Neural cell (in vitro differentiated cells): ENCODE data around the gene ZDHHC11. TPM values are rescaled to one million over a fixed set of nuclear protein-coding genes. Genes with fewer than 3 reads are reported as not detected.

Source experiments
- H2AFZ ChIP-seq: fragments of 200-600, 300-800 bp; sonication (generic), shearing (Covaris generic); 2 replicates; pipeline ENCODE4 v1.6.0; 2014; ENCODE audit warnings: low read depth, mild to moderate bottlenecking, antibody characterized with exemption, low read length, moderate library complexity
- H3F3A ChIP-seq: fragments of 200-600 bp; shearing (Covaris generic); 2 replicates; pipeline ENCODE4 v1.6.1; 2016; ENCODE audit warnings: mild to moderate bottlenecking, moderate library complexity, mixed read lengths, antibody characterized with exemption, low read length; ENCODE audit not compliant: insufficient read depth, poor library complexity, severe bottlenecking
- H3K27ac ChIP-seq: fragments of 200-600, 300-800 bp; sonication (generic), shearing (Covaris generic); 2 replicates; pipeline ENCODE4 v1.5.1; 2014; ENCODE audit warnings: mild to moderate bottlenecking, low read length, moderate library complexity
- H3K27me3 ChIP-seq: fragments of 300-800, 200-600 bp; sonication (generic), shearing (Covaris generic); 2 replicates; pipeline ENCODE4 v1.6.0; 2014; ENCODE audit warnings: mild to moderate bottlenecking, low read depth, low read length, moderate library complexity; ENCODE audit not compliant: insufficient read depth
- H3K36me3 ChIP-seq: fragments of 300-800, 200-600 bp; sonication (generic), shearing (Covaris generic); 2 replicates; pipeline ENCODE4 v1.5.1; 2014; ENCODE audit warnings: mild to moderate bottlenecking, antibody characterized with exemption, low read length, moderate library complexity; ENCODE audit not compliant: insufficient read depth
- H3K4me2 ChIP-seq: fragments of 300-800, 200-600 bp; sonication (generic), shearing (Covaris generic); 2 replicates; pipeline ENCODE4 v1.6.0; 2014; ENCODE audit warnings: mild to moderate bottlenecking, low read length
- H3K4me3 ChIP-seq: fragments of 300-800, 200-600 bp; sonication (generic), shearing (Covaris generic); 2 replicates; pipeline ENCODE4 v1.5.1; 2014; ENCODE audit warnings: mild to moderate bottlenecking, low read length, moderate library complexity
- H3K79me2 ChIP-seq: fragments of 200-600 bp; shearing (Covaris generic); replicated peaks from 2 replicates; pipeline ENCODE4 v1.6.0; 2014; ENCODE audit warnings: mild to moderate bottlenecking, low read length, moderate library complexity; ENCODE audit not compliant: insufficient read depth
- H3K9ac ChIP-seq: fragments of 300-800, 200-600 bp; sonication (generic), shearing (Covaris generic); 2 replicates; pipeline ENCODE4 v1.6.1; 2016; ENCODE audit warnings: mild to moderate bottlenecking, low read length, mixed read lengths
- H3K9me2 ChIP-seq: fragments of 200-600 bp; shearing (Covaris generic); 2 replicates; pipeline ENCODE4 v1.6.1; 2016; ENCODE audit warnings: mild to moderate bottlenecking, low read length, mixed read lengths; ENCODE audit not compliant: insufficient read depth
- H3K9me3 ChIP-seq: fragments of 200-600, 300-800 bp; sonication (generic), shearing (Covaris generic); 2 replicates; pipeline ENCODE4 v1.6.1; 2016; ENCODE audit warnings: mild to moderate bottlenecking, mixed run types, low read length, moderate library complexity, mixed read lengths
- H4K20me1 ChIP-seq: fragments of 200-600 bp; shearing (Covaris generic); 2 replicates; pipeline ENCODE4 v1.6.1; 2016; ENCODE audit warnings: mild to moderate bottlenecking, mixed run types; ENCODE audit not compliant: insufficient read depth
- CTCF ChIP-seq: fragments of 450-650 bp; IDR thresholded peaks from 2 replicates; pipeline ENCODE4 v1.5.1; 2014; ENCODE audit warnings: antibody characterized with exemption, mild to moderate bottlenecking, moderate library complexity; ENCODE audit not compliant: poor library complexity, severe bottlenecking
- EP300 ChIP-seq: fragments of 450-650 bp; conservative IDR thresholded peaks from 2 replicates; pipeline ENCODE4 v1.6.1; 2014; ENCODE audit warnings: antibody characterized with exemption, mild to moderate bottlenecking, moderate library complexity; ENCODE audit not compliant: poor library complexity, severe bottlenecking
- EZH2 ChIP-seq: fragments of 200-600, 300-800 bp; shearing (Covaris generic), sonication (generic); IDR thresholded peaks from 2 replicates; pipeline ENCODE4 v1.6.1; 2014; ENCODE audit warnings: antibody characterized with exemption, low read length, borderline replicate concordance, mild to moderate bottlenecking; ENCODE audit not compliant: insufficient read depth, poor library complexity, severe bottlenecking
- POLR2AphosphoS5 ChIP-seq: IDR thresholded peaks from 2 replicates; pipeline ENCODE4 v1.6.1; 2012
- RAD21 ChIP-seq: fragments of 450-650 bp; conservative IDR thresholded peaks from 2 replicates; pipeline ENCODE4 v1.6.1; 2014; ENCODE audit warnings: antibody characterized with exemption, mild to moderate bottlenecking, moderate library complexity
- REST ChIP-seq: IDR thresholded peaks from 2 replicates; pipeline ENCODE4 v1.6.1; 2012; ENCODE audit warnings: borderline replicate concordance
- SMC3 ChIP-seq: fragments of 450-650 bp; conservative IDR thresholded peaks from 2 replicates; pipeline ENCODE4 v1.6.1; 2014; ENCODE audit warnings: antibody characterized with exemption, mild to moderate bottlenecking, moderate library complexity; ENCODE audit not compliant: poor library complexity
- TAF1 ChIP-seq: IDR thresholded peaks from 2 replicates; pipeline ENCODE4 v1.6.1; 2012; ENCODE audit warnings: low read depth
- polyA plus RNA-seq: library from polyadenylated mRNA; depleted of rRNA; stranded (reverse); fragments of >200 nt; gene quantifications from 2 replicates; pipeline ENCODE4 v1.2.3, GENCODE V29; 2014

ZDHHC11 gene
- polyA plus RNA-seq, 1 donor from 2014 or later = 11.4 TPM

- Histone ChIP-seq H3K9ac (no peak overlapping the region), H3K4me3 (no peak overlapping the region), H3K79me2 (no peaks in the 10 kb centered on the region), H3F3A (no peaks in the 10 kb centered on the region), H4K20me1 (no peaks in the 10 kb centered on the region), H3K36me3 (no peaks in the 10 kb centered on the region), H3K27ac (no peak overlapping the region), H3K9me3 (no peaks in the 10 kb centered on the region), H3K27me3 (no peaks in the 10 kb centered on the region), H2AFZ (no peak overlapping the region), H3K4me2 (no peak overlapping the region), H3K9me2 (no peaks in the 10 kb centered on the region)
- TF ChIP-seq TAF1 (no peak), REST (no peak), RAD21 (no peak), CTCF (no peak), EZH2 (no peak), EP300 (no peak)
Measured at GRCh38 chr5:862367-863243, 11.8 kb upstream of the ZDHHC11 start.

GRCh38 chr5:861442-862366 lies 10.9 kb upstream of the ZDHHC11 start:
- no peaks in the 10 kb centered on the region for H3K36me3 ChIP-seq
- no peak overlapping the region for H3K27ac ChIP-seq
- H3F3A ChIP-seq = no peaks in the 10 kb centered on the region
- H3K79me2 ChIP-seq = no peaks in the 10 kb centered on the region
- no peaks in the 10 kb centered on the region for H3K27me3 ChIP-seq
- no peaks in the 10 kb centered on the region for H3K9me3 ChIP-seq
- H2AFZ ChIP-seq = no peak overlapping the region
- no peak overlapping the region for H3K4me2 ChIP-seq
- H3K4me3 ChIP-seq = no peak overlapping the region
- H3K9me2 ChIP-seq = no peaks in the 10 kb centered on the region
- TF ChIP-seq EZH2 (no peak), POLR2AphosphoS5 (peak; percentile 8), SMC3 (no peak), RAD21 (no peak)
- no peaks in the 10 kb centered on the region for H4K20me1 ChIP-seq
- no peak overlapping the region for H3K9ac ChIP-seq
